ENCODE data around the gene DNAJB11.

DNAJB11 gene

GRCh38 chr3:186540835-186541226 lies 29.7 kb upstream of the DNAJB11 start:
- ATAC-seq: peak; percentile 34; the same call in 2 of the 3 replicates
- TF ChIP-seq TOX (CRISPR knock-in tag; IDR thresholded peaks at IDR 0.05; ENCODE audit: borderline replicate concordance) (no peak), CSRNP3 (CRISPR knock-in tag; IDR thresholded peaks at IDR 0.05) (no peak), ZC3H10 (CRISPR knock-in tag; IDR thresholded peaks at IDR 0.05) (no peak)

- ATAC-seq: no peak
- no peak for TF ChIP-seq GLIS3 (CRISPR knock-in tag; IDR thresholded peaks at IDR 0.05)
- no peak for TF ChIP-seq ZNF8 (CRISPR knock-in tag; IDR thresholded peaks at IDR 0.05)
- TF ChIP-seq ZC3H10 (CRISPR knock-in tag; IDR thresholded peaks at IDR 0.05): no peak
- TF ChIP-seq ZFP30 (CRISPR knock-in tag; IDR thresholded peaks at IDR 0.05): no peak
- no peak for TF ChIP-seq ARNTL (CRISPR knock-in tag; IDR thresholded peaks at IDR 0.05; ENCODE audit: borderline replicate concordance, low read depth)
- no peak for TF ChIP-seq ESRRG (CRISPR knock-in tag; IDR thresholded peaks at IDR 0.05)
- TF ChIP-seq, protein P1, sequence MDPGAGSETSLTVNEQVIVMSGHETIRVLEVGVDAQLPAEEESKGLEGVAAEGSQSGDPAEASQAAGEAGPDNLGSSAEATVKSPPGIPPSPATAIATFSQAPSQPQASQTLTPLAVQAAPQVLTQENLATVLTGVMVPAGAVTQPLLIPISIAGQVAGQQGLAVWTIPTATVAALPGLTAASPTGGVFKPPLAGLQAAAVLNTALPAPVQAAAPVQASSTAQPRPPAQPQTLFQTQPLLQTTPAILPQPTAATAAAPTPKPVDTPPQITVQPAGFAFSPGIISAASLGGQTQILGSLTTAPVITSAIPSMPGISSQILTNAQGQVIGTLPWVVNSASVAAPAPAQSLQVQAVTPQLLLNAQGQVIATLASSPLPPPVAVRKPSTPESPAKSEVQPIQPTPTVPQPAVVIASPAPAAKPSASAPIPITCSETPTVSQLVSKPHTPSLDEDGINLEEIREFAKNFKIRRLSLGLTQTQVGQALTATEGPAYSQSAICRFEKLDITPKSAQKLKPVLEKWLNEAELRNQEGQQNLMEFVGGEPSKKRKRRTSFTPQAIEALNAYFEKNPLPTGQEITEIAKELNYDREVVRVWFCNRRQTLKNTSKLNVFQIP (CRISPR knock-in tag; IDR thresholded peaks at IDR 0.05; ENCODE audit: borderline replicate concordance, low read depth): no peak
- no peak for TF ChIP-seq PPARA (CRISPR knock-in tag; IDR thresholded peaks at IDR 0.05; ENCODE audit: borderline replicate concordance)
- TF ChIP-seq, protein P2, sequence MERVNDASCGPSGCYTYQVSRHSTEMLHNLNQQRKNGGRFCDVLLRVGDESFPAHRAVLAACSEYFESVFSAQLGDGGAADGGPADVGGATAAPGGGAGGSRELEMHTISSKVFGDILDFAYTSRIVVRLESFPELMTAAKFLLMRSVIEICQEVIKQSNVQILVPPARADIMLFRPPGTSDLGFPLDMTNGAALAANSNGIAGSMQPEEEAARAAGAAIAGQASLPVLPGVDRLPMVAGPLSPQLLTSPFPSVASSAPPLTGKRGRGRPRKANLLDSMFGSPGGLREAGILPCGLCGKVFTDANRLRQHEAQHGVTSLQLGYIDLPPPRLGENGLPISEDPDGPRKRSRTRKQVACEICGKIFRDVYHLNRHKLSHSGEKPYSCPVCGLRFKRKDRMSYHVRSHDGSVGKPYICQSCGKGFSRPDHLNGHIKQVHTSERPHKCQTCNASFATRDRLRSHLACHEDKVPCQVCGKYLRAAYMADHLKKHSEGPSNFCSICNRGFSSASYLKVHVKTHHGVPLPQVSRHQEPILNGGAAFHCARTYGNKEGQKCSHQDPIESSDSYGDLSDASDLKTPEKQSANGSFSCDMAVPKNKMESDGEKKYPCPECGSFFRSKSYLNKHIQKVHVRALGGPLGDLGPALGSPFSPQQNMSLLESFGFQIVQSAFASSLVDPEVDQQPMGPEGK (CRISPR knock-in tag; IDR thresholded peaks at IDR 0.05; ENCODE audit: borderline replicate concordance): no peak
- TF ChIP-seq CSRNP3 (CRISPR knock-in tag; IDR thresholded peaks at IDR 0.05): no peak
These were observed 26.2 kb upstream of the DNAJB11 start, which contains the start of gene CRYGS for GRCh38 chr3:186544281-186544680. TSS of gene CRYGS (minus strand) at chr3:186544380. CDS start at chr3:186544326, 54 bp downstream.

GRCh38 chr3:186549497-186549896 lies 21.0 kb upstream of the DNAJB11 start:
- ATAC-seq: no peak
- TF ChIP-seq, protein P1 (CRISPR knock-in tag; IDR thresholded peaks at IDR 0.05; ENCODE audit: borderline replicate concordance, low read depth): no peak
- TF ChIP-seq ZC3H10 (CRISPR knock-in tag; IDR thresholded peaks at IDR 0.05) (no peak), PPARA (CRISPR knock-in tag; IDR thresholded peaks at IDR 0.05; ENCODE audit: borderline replicate concordance) (no peak), ARNTL (CRISPR knock-in tag; IDR thresholded peaks at IDR 0.05; ENCODE audit: borderline replicate concordance, low read depth) (no peak), GLIS3 (CRISPR knock-in tag; IDR thresholded peaks at IDR 0.05) (no peak), BACH2 (CRISPR knock-in tag; IDR thresholded peaks at IDR 0.05; ENCODE audit: borderline replicate concordance) (no peak), TOX (CRISPR knock-in tag; IDR thresholded peaks at IDR 0.05; ENCODE audit: borderline replicate concordance) (no peak)
- TF ChIP-seq, protein P2 (CRISPR knock-in tag; IDR thresholded peaks at IDR 0.05; ENCODE audit: borderline replicate concordance): no peak

GRCh38 chr3:186551387-186551786 lies 19.1 kb upstream of the DNAJB11 start:
- TF ChIP-seq, protein P2 (CRISPR knock-in tag; IDR thresholded peaks at IDR 0.05; ENCODE audit: borderline replicate concordance): no peak
- TF ChIP-seq ZNF70 (CRISPR knock-in tag; IDR thresholded peaks at IDR 0.05): no peak
- no peak for TF ChIP-seq ESRRG (CRISPR knock-in tag; IDR thresholded peaks at IDR 0.05)
- TF ChIP-seq BACH2 (CRISPR knock-in tag; IDR thresholded peaks at IDR 0.05; ENCODE audit: borderline replicate concordance): no peak
- TF ChIP-seq, protein P3, sequence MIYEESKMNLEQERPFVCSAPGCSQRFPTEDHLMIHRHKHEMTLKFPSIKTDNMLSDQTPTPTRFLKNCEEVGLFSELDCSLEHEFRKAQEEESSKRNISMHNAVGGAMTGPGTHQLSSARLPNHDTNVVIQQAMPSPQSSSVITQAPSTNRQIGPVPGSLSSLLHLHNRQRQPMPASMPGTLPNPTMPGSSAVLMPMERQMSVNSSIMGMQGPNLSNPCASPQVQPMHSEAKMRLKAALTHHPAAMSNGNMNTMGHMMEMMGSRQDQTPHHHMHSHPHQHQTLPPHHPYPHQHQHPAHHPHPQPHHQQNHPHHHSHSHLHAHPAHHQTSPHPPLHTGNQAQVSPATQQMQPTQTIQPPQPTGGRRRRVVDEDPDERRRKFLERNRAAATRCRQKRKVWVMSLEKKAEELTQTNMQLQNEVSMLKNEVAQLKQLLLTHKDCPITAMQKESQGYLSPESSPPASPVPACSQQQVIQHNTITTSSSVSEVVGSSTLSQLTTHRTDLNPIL (CRISPR knock-in tag; IDR thresholded peaks at IDR 0.05; ENCODE audit: low read depth): no peak
- TF ChIP-seq ZNF565 (CRISPR knock-in tag; conservative IDR thresholded peaks at IDR 0.05; ENCODE audit: low read depth): no peak
- no peak for ATAC-seq

Data from SK-N-SH treated with all-trans-retinoic acid at 6 μM for 48 hours (cell line).